WI38 (cell line): ENCODE measurements around the gene MPRIP.

Experiments
- H3K4me3 ChIP-seq: 2 replicates; pipeline ENCODE4 v1.5.1; 2011; ENCODE audit warnings: low read depth, mild to moderate bottlenecking, control low read depth, low read length
- CTCF ChIP-seq: IDR thresholded peaks from 2 replicates; pipeline ENCODE4 v1.5.1; 2012; ENCODE audit warnings: low read depth, mild to moderate bottlenecking, control low read depth, low read length

MPRIP gene

GRCh38 chr17:17200831-17201230 is 158.6 kb downstream of the MPRIP start:
- no peak overlapping the region for H3K4me3 ChIP-seq
- TF ChIP-seq CTCF: no peak

GRCh38 chr17:17201271-17201670 is 159.0 kb downstream of the MPRIP start:
- H3K4me3 ChIP-seq: no peak overlapping the region
- no peak for TF ChIP-seq CTCF

GRCh38 chr17:17201907-17202306 is 159.7 kb downstream of the MPRIP start:
- H3K4me3 ChIP-seq: no peak overlapping the region
- TF ChIP-seq CTCF: no peak

- no peak for TF ChIP-seq CTCF
- H3K4me3 ChIP-seq: no peak overlapping the region
Observed at GRCh38 chr17:17203173-17203730, 161.0 kb downstream of the MPRIP start.

GRCh38 chr17:17204041-17204591 is 161.9 kb downstream of the MPRIP start:
- TF ChIP-seq CTCF: no peak
- no peak overlapping the region for H3K4me3 ChIP-seq

GRCh38 chr17:17204635-17205231 is 162.5 kb downstream of the MPRIP start:
- no peak for TF ChIP-seq CTCF
- peak overlapping the region; percentile 59 for H3K4me3 ChIP-seq

- TF ChIP-seq CTCF: no peak
- peak overlapping the region; percentile 59 for H3K4me3 ChIP-seq
Observed at GRCh38 chr17:17205368-17206123, 163.3 kb downstream of the MPRIP start.
